HG03064 (cell line): ENCODE results near the gene ATXN7.
A peak's percentile ranks its signal among the peaks of the same experiment; 100 is the strongest.

Experiments
- ATAC-seq: cut with Tn5 transposase; IDR thresholded peaks from one replicate; pipeline ENCODE4 v1.9.1; 2021; ENCODE audit warnings: low read depth; ENCODE audit not compliant: unreplicated experiment

Gene ATXN7

DNA sequence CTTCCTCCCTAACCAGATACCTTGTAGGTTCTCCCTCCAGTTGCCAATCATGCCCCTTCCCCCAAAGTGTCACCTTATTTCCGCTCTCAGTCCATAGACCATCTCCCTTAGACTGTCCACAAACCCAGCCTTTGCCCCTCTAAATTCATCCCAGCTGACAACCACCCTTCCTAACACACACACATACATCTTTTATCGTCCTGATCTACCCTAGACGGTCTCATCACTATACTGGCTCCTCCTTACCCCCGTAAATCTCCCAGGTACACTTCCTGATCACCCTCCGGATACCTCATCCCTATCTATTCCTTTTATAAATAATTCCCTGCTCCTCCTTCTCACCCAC, 890 bp upstream of the ATXN7 start:
- ATAC-seq: no peak

DNA sequence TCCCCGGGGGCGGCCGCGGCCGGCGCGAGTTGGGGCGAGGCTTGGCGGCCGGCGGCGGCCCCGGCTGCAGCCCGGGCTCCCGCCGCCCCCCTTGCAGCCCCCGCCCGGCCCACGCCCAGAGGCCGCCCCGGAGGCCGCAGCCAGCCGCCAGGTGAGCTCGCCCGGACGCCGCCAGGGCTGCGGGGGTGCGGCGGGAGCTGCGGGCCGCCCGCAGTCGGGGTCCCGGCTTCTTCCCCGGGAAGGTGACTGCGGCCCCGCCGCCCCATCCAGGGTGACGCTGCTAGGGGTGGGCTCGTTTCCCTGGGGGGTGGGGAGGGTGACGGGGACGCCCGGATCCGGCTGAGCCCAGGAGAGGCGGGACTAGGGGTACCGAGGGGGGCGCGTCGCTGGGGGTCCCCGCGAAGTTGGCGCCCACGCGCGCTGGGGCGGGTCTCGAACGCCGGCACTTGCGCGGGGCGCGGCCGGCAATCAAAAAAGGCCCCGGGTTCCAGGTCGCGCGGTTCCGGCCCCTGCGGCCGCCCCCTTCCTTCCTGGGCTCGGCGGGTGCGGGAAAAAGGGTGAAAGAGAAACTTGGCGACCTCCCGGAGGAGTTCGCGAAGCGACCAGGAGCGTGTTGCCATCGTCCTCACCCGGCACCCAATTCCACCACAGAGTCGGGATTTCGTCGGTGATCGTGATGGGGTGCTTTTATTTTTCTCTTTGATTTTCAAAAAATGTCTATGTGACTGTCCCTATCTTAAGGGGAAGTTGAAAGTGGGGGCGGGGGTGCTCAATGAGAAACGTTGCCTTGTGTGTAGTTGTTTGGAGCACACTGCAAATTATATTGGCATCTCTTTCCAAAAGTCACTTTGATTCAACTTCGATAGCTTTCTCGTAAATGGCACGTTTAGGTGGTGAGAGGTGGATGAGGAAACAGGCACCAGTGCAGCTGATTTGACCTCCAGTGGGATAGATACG, 619 bp downstream of the ATXN7 start:
- ATAC-seq: peak; percentile 41

DNA sequence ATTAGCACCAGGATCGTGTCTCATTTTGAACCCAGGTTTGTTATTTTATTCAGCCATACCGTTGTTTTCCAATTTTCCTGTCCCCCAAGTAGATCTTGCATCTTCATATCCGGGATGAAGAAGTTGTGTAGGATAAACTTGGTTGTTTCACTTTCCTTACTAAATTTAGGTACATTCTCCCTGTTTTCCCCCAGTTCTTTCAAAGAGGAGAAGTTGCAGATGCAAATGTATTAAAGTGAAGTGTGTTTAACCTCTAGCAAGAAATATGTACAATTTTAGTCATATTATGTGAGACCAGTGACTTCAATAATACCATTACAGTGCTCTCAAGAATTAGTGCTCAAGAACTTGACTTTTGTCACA, 1.3 kb downstream of the ATXN7 start:
- ATAC-seq: no peak

DNA sequence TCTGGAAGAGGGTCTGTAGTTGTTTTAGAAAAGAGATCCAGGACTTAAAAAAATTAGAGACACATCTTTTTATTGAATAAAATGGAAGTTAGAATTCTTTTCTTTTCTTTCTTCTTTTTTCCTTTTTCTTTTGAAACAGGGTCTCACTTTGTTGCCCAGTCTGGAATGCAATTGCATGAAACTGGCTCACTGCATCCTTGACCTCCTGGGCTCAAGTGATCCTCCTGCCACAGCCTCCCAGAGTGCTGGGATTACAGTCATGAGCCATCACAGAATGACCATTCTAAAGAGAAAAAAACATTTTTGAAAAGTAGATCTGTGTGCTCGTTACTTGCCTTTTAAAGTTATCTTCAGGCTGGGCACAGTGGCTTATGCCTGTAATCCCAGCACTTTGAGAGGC, 3.6 kb downstream of the ATXN7 start:
- no peak for ATAC-seq

GRCh38 chr3:63869940-63870614, 6.4 kb downstream of the ATXN7 start:
- no peak for ATAC-seq

DNA sequence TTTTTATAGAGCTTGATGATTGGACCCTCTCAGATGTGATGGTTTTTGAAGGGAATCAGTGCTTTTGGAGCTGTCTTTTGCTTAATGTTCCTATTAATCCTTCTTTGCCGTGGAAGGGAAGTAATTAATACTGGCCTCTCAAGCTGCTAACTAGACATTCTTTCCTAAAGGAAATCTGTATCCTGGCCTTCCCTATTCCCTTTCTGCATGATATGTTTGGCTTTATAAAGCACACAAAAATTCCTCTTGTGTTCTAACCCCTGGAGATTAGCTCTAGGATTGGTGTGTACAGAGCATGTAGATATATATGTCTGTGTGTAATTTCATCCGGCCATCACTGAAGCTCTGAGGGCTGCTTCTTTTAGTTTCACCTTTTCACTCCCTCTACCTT, 6.9 kb downstream of the ATXN7 start:
- ATAC-seq: no peak

GRCh38 chr3:63872135-63872924, 8.7 kb downstream of the ATXN7 start:
- ATAC-seq: no peak

GRCh38 chr3:63874769-63875168, 11.1 kb downstream of the ATXN7 start:
- ATAC-seq: no peak

- ATAC-seq: no peak
Observed at GRCh38 chr3:63875510-63875909, 11.8 kb downstream of the ATXN7 start.

GRCh38 chr3:63876260-63876659, 12.6 kb downstream of the ATXN7 start:
- no peak for ATAC-seq

- no peak for ATAC-seq
Observed at GRCh38 chr3:63877737-63878393, 14.2 kb downstream of the ATXN7 start.

DNA sequence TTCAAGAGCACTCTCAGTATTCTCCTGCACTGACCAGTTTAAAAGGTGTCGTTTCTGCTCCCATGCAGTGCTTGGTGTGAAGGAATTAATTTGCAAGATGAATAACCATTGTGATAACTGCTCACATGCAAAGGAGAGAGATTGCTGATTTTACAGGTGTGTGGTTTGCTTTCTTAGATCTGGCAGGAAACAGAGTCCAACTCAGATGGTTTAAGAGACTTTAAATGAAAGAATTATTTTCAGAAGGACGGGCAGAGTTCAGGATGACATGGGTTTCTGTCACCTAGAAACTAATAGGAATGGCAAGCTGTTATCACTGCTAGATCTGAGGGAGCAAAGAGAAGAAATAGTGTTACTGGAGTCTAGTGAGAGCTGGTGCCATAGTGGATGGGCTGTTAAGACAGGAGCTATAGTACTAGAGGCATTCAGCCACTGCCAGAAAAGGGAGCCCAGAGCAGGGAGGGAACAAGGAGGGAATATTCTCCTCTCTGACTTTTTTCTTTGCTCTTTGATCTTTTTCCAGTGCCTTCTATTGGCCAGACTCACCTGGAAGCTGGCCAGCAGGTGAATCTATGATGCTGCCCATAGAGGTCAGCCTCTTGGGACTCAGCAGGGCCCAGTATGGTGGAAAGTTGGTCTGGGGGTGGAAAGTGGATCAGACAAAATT, 14.9 kb downstream of the ATXN7 start:
- ATAC-seq: no peak

- ATAC-seq: no peak
Observed at GRCh38 chr3:63880653-63881052, 17.0 kb downstream of the ATXN7 start.

GRCh38 chr3:63886858-63887257, 23.2 kb downstream of the ATXN7 start:
- ATAC-seq: no peak

DNA sequence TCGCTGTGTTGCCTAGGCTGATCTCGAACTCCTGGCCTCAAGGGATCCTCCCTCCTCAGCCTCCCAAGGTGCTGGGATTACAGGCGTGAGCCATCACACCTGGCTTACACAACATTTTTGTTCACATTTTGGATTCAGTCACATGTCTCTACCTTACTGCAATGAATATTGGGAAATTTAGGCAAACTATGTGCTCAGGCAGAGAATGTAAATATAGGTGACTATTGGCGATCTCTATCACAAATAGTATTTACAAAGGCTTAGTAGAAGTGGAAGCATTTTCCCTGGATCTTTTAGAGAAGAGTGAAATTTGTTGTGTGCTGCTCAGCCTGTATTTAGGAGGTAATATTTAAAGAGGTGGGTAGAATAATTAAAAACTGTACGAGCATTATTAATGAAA, 27.9 kb downstream of the ATXN7 start:
- ATAC-seq: no peak

DNA sequence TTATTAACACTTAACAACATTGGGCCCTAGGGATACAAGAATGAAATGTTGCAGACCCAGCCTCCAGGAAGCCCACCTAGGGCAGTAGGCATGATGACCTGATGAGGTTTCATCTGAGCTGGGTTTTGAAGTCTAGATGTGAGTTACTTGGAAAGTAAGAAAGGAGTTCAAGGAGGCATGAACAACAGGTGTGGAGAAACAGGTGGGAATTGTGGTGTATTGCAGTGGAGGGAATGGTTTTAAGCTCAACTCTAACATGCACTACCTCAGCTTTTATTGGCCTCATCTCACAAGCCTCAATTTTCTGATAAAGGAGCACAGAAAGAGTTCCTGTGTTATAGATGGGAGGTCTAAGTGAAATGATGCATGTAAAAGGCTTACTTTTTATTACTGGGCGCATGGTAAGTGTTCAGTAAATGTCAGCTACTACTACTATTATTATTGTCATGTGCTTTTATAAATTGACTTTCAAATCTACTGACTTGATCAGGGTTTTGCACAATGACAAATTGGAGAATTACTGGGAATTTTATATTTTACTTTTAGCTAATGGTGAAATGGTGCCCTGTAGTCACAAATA, 29.2 kb downstream of the ATXN7 start:
- ATAC-seq: no peak

- ATAC-seq: no peak
Observed at GRCh38 chr3:63895422-63896189, 31.9 kb downstream of the ATXN7 start.

DNA sequence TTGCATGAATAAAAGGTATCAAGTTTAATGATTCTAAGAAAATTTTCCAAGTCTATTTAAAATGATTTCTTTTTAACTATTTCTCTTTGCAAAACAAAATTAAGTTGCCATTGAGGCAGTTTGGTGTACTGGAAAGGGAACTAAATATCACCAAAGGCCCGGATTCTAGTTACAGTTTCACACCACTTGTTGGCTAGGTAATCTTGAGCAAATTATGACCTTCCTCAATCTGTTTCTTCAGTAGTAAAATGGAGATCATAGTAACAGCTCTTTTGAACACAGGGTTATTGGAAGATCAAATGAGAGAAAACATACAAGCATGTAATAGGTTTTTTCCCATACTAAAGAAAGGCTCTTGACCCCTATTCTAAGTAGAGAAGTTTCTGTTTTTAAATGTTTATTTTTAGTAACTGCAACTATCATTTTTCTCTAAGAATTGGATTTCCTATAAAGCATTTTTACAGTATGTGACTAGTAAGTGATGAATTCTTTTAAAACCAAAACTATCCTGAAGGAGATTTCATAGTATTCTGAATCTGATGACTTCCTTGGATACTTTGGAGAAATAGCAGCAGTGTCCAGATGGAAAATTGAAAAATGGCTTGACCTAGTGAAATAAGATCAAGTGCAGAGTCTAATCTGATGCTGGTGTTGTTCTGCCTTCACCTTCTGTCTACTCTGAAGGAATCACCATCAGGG, 32.8 kb downstream of the ATXN7 start:
- peak; percentile 52 for ATAC-seq

DNA sequence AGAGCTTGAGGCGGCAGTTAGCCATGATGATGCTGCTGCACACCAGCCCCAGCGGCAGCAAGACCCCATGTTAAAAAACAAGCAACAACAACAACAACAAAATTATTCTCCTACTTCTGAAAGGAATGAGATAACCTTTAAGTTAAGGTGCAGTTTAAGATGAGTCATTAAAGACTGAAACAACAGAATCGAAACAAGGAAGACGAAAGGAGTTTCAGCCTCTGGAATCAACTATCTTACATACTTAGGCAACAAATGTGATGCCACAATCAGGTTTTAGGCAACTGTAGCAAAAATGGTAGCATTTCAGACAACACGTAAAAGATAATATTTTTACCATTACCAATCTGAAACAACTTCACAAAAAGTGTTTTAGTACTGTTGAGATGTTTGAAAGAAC, 36.3 kb downstream of the ATXN7 start:
- no peak for ATAC-seq
